HepG2 (cell line): ENCODE measurements around the gene ETV3L.

ENCODE experiments used
- CCDC6 ChIP-seq: sonication (generic); formaldehyde crosslinking; IDR thresholded peaks from 2 replicates; pipeline ENCODE4 v1.8.1; 2022; ENCODE audit warnings: mild to moderate bottlenecking, missing genetic modification reagents, moderate library complexity
- EP300 ChIP-seq, 3 experiments: sonication (generic) in 1 of 3; formaldehyde crosslinking in 1 of 3; IDR thresholded peaks; 2 replicates each; pipeline versions ENCODE4 v1.5.1 to v1.6.1; 2011 to 2020; ENCODE audit warnings: low read depth in 2 of 3, low read length in 2 of 3, borderline replicate concordance in 1 of 3, improper control_type of control experiment in 1 of 3, mild to moderate bottlenecking in 1 of 3, missing genetic modification reagents in 1 of 3, moderate library complexity in 1 of 3
- EZH2 ChIP-seq: conservative IDR thresholded peaks from 2 replicates; pipeline ENCODE4 v1.6.1; 2012; ENCODE audit warnings: mild to moderate bottlenecking, low read depth, low read length, moderate library complexity
- JUNB ChIP-seq: sonication (generic); formaldehyde crosslinking; IDR thresholded peaks from 2 replicates; pipeline ENCODE4 v1.8.0; 2022; ENCODE audit warnings: missing genetic modification reagents, mild to moderate bottlenecking, borderline replicate concordance
- SRSF1 ChIP-seq: fragments of 200-400 bp; formaldehyde crosslinking; optimal IDR thresholded peaks from 2 replicates; pipeline ENCODE3; 2017; ENCODE audit warnings: mild to moderate bottlenecking, low read depth, low read length, moderate library complexity
- TCF7L2 ChIP-seq: IDR thresholded peaks from 2 replicates; pipeline ENCODE4 v1.6.1; 2011; ENCODE audit warnings: mild to moderate bottlenecking, low read depth, low read length, moderate library complexity
- ZBTB7B ChIP-seq: sonication (generic); formaldehyde crosslinking; IDR thresholded peaks from 2 replicates; pipeline ENCODE4 v1.4.0; 2020; ENCODE audit warnings: missing genetic modification reagents
- ZFP36 ChIP-seq: fragments of 150-350 bp; IDR thresholded peaks from 2 replicates; pipeline ENCODE4 v1.6.1; 2018; ENCODE audit warnings: borderline replicate concordance, low read length, low read depth; ENCODE audit not compliant: partially characterized antibody
- ZNF441 ChIP-seq: sonication (generic); formaldehyde crosslinking; IDR thresholded peaks from 2 replicates; pipeline ENCODE4 v1.7.0; 2021; ENCODE audit warnings: missing genetic modification reagents, borderline replicate concordance
- ZNF720 ChIP-seq: sonication (generic); formaldehyde crosslinking; IDR thresholded peaks from 2 replicates; pipeline ENCODE4 v1.4.0; 2020; ENCODE audit warnings: missing genetic modification reagents
- TF ChIP-seq, protein P1 (sequence below): sonication (generic); formaldehyde crosslinking; IDR thresholded peaks from 2 replicates; pipeline ENCODE4 v1.5.1; 2020; ENCODE audit warnings: missing genetic modification reagents, mild to moderate bottlenecking, borderline replicate concordance
- TF ChIP-seq, protein P2 (sequence below): sonication (generic); formaldehyde crosslinking; conservative IDR thresholded peaks from 2 replicates; pipeline ENCODE4 v1.8.0; 2022; ENCODE audit warnings: low read depth, missing genetic modification reagents
- TF ChIP-seq, protein P3 (sequence below): sonication (generic); formaldehyde crosslinking; IDR thresholded peaks from 2 replicates; pipeline ENCODE4 v1.4.0; 2020; ENCODE audit warnings: mild to moderate bottlenecking, missing genetic modification reagents
- TF ChIP-seq, protein P4 (sequence below): sonication (generic); formaldehyde crosslinking; IDR thresholded peaks from 2 replicates; pipeline ENCODE4 v1.5.0; 2020; ENCODE audit warnings: mild to moderate bottlenecking, missing genetic modification reagents, moderate library complexity

DNA sequence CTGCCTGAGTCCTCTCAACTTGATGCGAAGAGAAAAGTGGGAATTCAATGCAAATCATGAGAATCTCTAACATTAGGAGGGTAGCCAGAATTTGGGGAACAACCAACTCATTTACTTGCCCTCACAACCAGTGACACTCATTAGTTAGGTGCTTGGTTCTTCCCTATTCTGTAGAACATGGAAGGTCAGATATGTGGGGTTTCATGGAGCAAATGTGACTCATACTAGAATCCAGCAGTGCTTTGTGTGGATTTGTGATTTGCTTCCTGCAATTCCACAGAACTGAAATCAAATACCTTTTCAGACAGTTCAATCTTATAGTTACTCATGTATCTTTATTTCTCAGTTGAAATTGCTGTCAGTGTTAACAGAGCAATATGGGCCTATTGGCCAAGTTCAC is 45.5 kb upstream of the ETV3L start:
- TF ChIP-seq TCF7L2 (no peak), ZBTB7B (CRISPR knock-in tag) (no peak), EZH2 (no peak), SRSF1 (no peak), JUNB (CRISPR knock-in tag) (no peak), ZFP36 (no peak), ZNF441 (no peak), EP300 (IDR thresholded peaks at IDR 0.05; ENCODE audit: low read depth in 2 of 2, low read length in 2 of 2) (no peak), EP300 (CRISPR knock-in tag; IDR thresholded peaks at IDR 0.05; ENCODE audit: borderline replicate concordance) (no peak), CCDC6 (CRISPR knock-in tag) (no peak), ZNF720 (CRISPR knock-in tag) (no peak)
- TF ChIP-seq, protein P1, sequence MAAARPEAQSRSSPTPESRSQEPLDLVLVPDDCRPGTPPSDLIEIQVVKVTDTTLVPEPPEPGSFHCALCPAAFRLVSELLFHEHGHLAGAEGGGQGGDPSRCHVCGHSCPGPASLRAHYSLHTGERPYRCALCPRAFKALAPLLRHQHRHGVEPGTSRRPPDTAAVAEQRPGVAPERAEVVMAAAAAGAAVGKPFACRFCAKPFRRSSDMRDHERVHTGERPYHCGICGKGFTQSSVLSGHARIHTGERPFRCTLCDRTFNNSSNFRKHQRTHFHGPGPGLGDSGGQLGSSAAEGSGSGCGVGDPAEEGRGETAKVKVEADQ (CRISPR knock-in tag), result no peak
- TF ChIP-seq, protein P2, sequence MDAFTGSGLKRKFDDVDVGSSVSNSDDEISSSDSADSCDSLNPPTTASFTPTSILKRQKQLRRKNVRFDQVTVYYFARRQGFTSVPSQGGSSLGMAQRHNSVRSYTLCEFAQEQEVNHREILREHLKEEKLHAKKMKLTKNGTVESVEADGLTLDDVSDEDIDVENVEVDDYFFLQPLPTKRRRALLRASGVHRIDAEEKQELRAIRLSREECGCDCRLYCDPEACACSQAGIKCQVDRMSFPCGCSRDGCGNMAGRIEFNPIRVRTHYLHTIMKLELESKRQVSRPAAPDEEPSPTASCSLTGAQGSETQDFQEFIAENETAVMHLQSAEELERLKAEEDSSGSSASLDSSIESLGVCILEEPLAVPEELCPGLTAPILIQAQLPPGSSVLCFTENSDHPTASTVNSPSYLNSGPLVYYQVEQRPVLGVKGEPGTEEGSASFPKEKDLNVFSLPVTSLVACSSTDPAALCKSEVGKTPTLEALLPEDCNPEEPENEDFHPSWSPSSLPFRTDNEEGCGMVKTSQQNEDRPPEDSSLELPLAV (CRISPR knock-in tag), result no peak
- TF ChIP-seq, protein P3, sequence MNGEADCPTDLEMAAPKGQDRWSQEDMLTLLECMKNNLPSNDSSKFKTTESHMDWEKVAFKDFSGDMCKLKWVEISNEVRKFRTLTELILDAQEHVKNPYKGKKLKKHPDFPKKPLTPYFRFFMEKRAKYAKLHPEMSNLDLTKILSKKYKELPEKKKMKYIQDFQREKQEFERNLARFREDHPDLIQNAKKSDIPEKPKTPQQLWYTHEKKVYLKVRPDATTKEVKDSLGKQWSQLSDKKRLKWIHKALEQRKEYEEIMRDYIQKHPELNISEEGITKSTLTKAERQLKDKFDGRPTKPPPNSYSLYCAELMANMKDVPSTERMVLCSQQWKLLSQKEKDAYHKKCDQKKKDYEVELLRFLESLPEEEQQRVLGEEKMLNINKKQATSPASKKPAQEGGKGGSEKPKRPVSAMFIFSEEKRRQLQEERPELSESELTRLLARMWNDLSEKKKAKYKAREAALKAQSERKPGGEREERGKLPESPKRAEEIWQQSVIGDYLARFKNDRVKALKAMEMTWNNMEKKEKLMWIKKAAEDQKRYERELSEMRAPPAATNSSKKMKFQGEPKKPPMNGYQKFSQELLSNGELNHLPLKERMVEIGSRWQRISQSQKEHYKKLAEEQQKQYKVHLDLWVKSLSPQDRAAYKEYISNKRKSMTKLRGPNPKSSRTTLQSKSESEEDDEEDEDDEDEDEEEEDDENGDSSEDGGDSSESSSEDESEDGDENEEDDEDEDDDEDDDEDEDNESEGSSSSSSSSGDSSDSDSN (CRISPR knock-in tag), result no peak
- TF ChIP-seq, protein P4, sequence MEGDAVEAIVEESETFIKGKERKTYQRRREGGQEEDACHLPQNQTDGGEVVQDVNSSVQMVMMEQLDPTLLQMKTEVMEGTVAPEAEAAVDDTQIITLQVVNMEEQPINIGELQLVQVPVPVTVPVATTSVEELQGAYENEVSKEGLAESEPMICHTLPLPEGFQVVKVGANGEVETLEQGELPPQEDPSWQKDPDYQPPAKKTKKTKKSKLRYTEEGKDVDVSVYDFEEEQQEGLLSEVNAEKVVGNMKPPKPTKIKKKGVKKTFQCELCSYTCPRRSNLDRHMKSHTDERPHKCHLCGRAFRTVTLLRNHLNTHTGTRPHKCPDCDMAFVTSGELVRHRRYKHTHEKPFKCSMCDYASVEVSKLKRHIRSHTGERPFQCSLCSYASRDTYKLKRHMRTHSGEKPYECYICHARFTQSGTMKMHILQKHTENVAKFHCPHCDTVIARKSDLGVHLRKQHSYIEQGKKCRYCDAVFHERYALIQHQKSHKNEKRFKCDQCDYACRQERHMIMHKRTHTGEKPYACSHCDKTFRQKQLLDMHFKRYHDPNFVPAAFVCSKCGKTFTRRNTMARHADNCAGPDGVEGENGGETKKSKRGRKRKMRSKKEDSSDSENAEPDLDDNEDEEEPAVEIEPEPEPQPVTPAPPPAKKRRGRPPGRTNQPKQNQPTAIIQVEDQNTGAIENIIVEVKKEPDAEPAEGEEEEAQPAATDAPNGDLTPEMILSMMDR, result no peak
